Stimulated activated CD8-positive, alpha-beta memory T cell treated with anti-CD3 and anti-CD28 coated beads, Interleukin-7, amount 100 ng/mL, for 24 hours (primary cell): ENCODE results near the gene IPO9.

Experiments used
- DNase-seq: peaks from one replicate; pipeline ENCODE4 v3.0.0-alpha.2; 2020; ENCODE audit warnings: low read depth

The IPO9 gene

DNA sequence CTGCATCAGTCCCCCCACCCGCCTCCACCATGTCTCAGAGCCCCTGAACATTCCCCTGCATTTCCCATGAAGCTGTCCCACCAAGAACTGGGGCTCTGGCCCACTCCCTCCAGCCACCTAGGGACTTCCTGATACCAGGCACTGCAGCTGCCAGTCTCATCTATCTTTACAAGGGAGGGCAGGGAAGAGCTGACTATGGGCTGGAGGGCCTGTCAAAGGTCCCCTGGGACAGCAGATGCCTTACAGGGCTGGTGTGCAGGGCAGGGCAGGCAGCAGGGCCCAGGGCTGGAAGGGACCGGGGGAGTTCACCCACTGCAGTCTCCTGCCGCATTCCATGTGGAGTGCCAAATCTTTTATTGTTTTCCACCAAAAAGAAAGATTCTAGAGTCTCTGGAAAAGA is 77.4 kb downstream of the IPO9 start:
- DNase-seq, result no peak

DNA sequence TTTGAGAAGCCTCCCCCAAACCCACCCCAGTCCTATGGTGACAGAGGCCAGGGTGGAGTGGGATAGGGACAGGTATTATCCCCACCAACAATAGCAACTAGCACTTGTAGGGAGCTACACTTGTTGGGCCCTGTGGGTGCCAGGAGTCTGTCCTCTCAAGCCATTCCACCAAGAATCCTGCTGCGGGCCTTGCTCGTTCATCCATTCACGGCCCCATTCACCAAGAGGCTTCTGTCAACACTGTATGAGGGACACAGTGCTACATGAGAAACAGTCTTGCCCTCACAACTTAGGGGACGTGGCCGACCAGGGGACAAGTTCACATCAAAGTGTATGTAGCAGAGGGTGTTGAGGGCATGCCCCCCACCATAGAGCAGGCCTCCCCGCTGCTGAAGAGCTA is 78.7 kb downstream of the IPO9 start:
- no peak for DNase-seq

DNA sequence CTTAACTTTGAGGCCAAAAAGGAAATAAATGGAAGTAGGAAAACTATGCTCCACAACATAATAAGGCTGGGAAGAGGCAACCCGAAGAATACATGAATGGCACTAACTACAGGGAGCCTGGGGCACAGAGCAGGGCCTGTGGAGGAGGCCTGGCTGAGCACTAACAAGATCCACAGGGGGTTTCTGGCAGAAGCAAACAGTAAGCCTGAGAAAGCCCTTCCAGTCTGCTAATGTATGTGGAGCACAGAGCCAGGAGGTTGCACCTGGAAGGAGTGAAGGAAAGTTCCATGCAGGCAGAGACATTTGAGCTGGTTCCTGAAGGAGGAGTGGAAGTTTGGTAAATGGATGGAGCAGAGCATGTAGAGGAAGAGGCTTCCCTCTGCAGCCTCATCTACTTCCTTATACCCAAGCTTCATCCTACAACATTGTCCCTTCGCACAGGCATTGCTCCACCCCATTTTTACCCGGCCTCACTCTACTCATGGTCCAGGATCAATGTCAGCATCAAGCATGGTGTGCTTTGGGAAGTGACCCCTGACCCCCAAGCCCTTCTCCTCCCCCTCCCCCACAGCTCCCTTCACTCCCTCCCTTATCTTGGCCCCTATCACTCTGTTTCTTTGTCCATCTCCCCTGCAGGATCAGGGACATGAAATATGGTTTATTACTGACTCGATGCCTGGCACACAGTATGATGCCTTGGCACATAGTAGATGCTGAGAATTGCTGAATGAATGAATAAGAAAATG is 83.0 kb downstream of the IPO9 start:
- DNase-seq, result no peak

DNA sequence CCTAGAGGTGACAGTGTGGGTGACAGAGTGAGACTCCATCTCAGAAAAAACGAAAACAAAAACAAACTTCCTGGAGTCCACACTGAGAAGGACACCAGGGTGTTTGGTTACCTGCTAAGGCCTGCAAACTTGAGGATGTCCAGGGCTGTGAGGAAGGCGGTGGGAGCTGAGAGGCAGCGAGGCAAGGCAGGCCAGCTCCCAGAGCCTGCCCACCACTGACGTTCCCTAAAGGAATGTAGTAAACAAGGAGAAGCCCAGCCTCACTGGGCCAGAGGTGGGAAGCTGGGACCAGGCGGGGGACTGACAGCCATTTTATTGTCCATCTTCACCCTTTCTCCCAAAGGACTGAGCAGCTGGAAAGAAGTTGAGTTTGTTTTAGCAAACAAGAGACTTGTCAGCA is 83.9 kb downstream of the IPO9 start:
- no peak for DNase-seq

DNA sequence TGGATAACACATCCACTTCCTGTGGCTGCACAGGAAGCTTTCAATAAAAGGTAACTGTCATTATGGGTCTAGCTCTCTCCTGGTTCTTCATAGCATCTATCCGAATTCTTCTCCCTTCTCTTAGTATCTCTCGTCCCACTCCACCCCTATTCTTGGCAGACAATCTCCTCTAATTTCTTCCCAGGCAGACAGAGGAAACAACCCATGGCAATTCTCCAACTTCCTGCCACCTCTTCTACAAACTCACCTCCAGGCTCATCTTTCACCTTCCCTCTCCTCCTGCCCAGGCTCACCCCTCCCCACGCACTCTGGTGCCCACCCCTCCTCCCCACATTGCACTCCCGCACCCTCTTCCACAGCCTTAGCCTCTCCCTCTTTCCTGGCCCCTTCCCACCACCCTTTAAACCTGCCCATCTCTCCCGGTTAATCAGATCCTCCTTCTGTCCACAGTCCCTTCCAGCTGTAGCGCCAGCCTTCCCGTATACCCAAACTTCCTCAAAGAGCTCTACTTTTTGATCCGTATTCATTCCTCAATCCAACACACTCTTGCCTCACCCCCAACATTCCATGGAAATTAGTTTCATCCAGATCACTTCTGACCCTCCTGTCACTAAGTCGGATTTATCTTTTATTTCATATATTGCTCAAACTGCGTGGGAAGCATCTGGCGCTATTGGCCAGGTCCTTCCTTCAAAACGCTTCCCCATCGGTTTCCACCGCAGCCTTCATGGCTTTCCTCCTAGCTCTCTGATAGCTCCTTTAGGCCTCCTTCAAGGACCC is 85.7 kb downstream of the IPO9 start:
- no peak for DNase-seq

DNA sequence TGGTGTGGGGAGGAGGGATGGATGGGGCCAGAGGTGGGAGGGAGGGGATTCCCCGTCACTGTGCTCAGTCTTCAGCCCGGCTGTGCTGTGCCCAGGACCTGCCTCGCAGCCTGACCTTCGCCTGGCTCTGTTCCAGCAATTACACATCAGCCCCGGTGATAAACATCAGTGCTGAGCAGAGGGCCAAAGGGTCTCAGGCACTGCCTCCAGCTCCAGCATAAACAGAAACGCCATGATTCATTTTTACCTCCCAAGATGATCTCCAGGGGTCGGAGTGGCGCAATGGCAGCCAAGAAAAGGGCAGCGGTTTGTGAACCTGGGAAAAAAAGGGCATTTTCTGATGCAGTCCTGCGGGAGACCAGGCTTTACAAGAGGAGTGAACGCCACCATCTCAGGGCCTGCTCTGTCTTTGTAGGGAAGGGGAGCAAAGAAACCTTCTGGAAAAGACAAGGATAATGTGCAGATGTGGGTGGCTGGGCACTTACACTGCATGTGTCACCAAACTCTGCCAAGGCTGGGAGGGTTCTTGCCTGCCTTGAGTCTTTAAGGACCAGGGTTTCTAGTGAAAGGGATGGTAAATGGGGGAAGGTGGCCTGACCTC is 87.8 kb downstream of the IPO9 start:
- DNase-seq, result no peak

DNA sequence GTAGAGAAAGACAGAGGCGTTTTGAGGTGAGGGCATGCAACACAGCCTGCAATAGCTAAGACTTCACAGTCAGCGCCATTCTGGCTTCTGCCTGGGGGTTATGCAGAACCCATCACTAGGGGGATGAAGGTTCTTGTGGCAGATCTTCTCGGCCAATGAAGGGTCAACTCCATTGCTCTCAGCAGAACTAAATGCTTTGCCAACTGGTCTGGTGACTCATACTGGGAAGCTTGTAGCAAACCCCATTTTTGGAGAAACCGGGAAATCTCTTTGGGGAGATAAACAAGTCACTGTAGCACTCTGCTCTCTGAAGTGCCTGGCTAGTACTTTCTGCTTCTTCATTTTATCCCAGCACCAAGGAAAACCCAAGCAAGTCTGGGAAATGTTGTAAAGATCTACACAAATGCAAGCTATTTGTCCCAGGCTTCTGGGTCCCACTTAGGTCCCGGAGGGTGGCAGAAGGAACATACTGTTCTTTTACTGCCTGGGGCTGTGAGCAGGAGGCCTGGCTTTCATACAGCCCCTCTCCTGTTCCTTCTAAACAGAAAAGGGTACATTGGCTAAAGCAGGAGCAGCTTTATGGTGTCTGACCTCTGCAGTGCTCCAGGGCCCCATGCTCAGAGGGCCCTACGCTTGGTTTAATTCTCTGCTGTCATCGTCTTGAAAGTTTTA is 88.5 kb downstream of the IPO9 start:
- DNase-seq, result no peak

DNA sequence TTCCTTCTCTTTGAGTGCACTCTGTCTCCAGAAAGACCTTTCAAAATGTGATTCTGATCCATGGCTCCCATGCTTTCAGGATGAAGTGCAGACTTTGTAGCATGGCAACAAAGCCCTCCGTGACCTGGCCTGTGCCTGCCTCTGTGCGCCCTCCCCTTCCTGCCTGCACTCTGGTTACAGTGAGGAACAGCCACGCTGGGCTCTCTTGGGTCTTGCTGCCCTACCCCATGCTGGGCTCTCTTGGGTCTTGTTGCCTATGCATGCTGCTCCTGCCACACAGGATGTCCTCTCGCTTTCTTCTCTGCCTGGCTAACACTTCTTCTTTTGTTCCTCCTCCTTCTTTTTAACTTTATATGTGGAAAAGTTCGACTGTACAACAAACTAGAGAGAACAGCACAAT is 89.4 kb downstream of the IPO9 start:
- no peak for DNase-seq

DNA sequence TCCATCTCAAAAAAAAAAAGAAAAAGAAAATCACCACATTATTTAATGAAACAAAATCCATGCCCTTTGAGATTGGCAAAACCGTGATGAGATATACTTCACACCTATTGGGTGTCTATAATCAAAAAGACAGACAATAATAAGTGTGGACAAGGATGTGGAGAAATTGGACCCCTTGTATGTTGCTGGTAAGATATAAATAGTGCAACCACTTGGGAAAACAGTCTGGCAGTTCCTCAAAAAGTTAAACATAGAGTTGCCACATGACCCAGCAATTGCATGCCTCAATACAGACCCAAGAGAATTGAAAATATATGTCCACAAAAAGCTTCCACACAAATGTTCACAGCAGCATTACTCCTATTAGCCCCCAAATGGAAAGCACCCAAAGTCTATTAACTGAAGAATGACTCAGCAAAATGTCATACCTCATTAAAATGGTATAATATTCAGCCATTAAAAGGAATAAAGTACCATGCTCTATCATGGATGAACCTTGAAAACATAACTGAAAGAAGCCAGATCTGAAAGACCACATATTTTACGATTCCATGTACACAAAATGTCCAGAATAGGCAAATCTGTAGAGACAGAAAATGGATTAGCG is 93.1 kb downstream of the IPO9 start:
- DNase-seq, result no peak

DNA sequence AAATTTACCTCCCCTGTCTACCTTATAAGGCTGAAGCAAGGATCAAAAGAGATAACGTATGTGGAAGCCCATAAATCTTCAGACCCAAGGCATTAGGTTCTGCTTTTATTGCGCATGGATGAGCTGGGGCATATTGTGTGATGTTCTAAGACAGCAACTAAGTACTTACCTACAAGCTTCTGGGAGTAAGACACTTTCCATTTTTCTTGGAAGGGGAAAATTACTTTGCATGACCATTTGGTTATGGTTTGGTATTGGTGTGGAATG is 96.3 kb downstream of the IPO9 start:
- no peak for DNase-seq

DNA sequence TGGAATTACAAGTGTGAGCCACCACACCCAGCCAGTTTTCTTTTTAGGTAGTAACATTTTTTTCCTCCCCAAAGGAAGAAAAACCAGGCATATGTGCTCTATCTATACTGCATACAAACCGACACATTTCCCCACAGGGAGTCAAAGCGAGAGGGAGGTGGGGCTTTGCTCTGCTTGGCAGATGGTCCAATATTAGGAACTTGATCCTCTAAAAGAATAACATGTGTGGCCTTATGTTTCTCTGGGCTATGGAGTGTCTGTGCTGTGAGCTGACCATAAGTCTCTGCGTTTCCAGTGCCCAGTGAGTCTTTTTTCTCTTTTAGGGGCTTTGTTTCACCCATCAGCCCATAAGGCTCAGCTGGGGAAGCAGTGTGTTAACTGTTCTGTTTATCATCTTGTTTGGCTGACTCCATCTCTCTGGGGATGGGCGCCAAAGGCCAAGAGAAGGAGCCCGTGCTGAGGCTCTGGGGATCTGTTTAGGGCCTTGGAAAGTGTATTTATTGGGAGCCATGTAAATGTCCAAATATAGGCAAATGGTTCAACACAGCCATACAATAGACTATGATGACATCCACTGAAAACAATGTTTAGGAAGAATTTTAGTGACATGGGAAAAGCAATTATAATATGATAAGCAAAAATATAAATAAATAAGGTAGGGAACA is 97.2 kb downstream of the IPO9 start:
- DNase-seq, result no peak

DNA sequence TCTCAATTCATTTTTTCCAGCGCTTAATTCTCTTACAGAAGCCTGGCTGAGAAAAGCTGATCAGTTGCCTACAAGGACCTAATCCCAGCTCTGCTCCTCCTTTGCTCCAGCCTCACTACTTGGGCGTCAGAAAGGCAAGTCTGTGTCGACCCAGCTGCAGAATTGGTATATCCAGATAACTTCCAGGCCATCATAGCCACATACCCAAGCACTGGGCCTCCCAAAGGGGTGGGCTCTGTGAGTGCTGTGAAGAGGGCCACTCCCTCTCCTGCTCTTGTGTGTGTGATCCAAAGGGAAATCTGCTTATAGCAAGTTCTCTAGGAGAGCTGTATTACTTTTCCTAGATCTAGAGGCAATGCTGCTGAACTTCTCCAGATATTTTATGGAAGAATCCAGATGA is 99.3 kb downstream of the IPO9 start:
- DNase-seq, result no peak

DNA sequence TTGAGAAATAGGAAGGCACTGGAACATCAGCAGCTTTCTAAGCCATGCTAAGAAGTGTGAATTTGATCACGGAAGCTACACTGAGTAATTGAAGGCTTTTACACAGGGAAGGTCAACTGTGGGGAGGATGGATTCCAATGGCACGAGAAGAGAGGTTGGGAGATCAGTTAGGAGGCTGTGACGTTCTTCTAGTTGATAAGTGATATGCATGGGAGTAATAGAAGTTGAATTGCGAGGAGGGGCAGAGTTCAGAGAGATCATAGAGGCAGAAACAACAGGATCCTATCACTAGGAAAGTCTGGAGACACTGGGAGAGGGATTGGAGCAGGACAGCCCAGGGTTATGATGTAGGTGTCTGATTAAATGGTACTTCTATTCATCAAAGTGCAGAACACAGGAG is 101.2 kb downstream of the IPO9 start:
- DNase-seq, result no peak

DNA sequence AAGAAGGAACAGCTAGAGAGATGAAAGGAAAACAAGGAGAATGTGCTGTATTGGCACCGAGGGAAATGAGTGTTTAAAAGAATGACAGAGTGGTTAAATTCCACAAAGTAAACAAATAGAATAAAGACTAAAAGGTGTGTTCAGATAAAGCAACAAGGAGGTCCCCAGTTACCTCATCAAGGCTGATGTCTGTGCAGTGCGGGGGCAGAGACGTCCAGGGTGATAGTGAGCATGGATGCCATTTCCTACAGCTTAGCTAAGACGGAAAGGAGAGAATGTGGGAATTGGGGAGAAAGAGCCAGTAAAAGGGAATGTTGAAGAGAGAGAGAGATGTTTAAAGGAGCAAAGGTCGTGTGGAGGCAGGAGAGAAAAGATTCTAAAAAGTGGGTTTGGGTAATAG is 101.8 kb downstream of the IPO9 start:
- DNase-seq, result no peak
